RWPE1 (cell line): ENCODE measurements around the gene GEMIN8.

Source experiments
- CTCF ChIA-PET: fragments of 350-600 bp; sonication (Branson Sonifier 250); formaldehyde crosslinking; extraction: SDS; loops from one replicate; lab custom pipeline; 2021; lab: Yijun Ruan, JAX
- POLR2A ChIA-PET: fragments of 400-600 bp; formaldehyde crosslinking; extraction: SDS; loops from one replicate; lab custom pipeline; 2020; ENCODE audit warnings: antibody characterized with exemption; ENCODE audit not compliant: low non-redundant PET; lab: Yijun Ruan, JAX
- DNase-seq: peaks from one replicate; pipeline ENCODE4 v3.0.0; 2012; ENCODE audit warnings: low spot score
- H3K27ac ChIP-seq: fragments of 450-650 bp; 2 replicates; pipeline ENCODE4 v1.5.1; 2017
- CTCF ChIP-seq: fragments of 450-650 bp; conservative IDR thresholded peaks from 2 replicates; pipeline ENCODE4 v1.5.1; 2017; ENCODE audit warnings: low read depth, mild to moderate bottlenecking

Gene GEMIN8

GRCh38 chrX:14029425-14030173 lies at the start of gene GEMIN8:
GEMIN8 (minus strand) TSS chrX:14029892; CDS start chrX:14021478, 8,414 bp downstream.
- DNase-seq: peak; percentile 60
- H3K27ac ChIP-seq: peak within 1 kb of the TSS; percentile 84
- ChIA-PET POLR2A (interaction anchor here (0.7 to 0.9 kb wide), 2 partner anchors 295 kb away, joined by 3 read pairs; partner anchors contain the start of genes OFD1 and TRAPPC2), CTCF (interaction anchor here (1.6 kb wide), 1 partner anchor 10 kb away, joined by 3 read pairs; no protein-coding TSS in a partner anchor)
- no peak for TF ChIP-seq CTCF

- no peak overlapping the region for H3K27ac ChIP-seq
- ChIA-PET POLR2A (no interaction called here), CTCF (no interaction called here)
- DNase-seq: no peak
- TF ChIP-seq CTCF: no peak
These were observed 46.9 kb upstream of the GEMIN8 start for GRCh38 chrX:14076639-14077038.

GRCh38 chrX:14073556-14073955 lies 43.9 kb upstream of the GEMIN8 start:
- ChIA-PET POLR2A (no interaction called here), CTCF (interaction anchor here (0.7 kb wide), 1 partner anchor 27 kb away, joined by 4 read pairs; no protein-coding TSS in a partner anchor)
- DNase-seq: no peak
- H3K27ac ChIP-seq: no peak overlapping the region
- TF ChIP-seq CTCF: no peak

GRCh38 chrX:14073071-14073470 lies 43.4 kb upstream of the GEMIN8 start:
- DNase-seq: no peak
- no peak for TF ChIP-seq CTCF
- ChIA-PET CTCF (interaction anchor here (0.6 kb wide), 1 partner anchor 65 kb away, joined by 5 read pairs; no protein-coding TSS in a partner anchor), POLR2A (no interaction called here)
- H3K27ac ChIP-seq: no peak overlapping the region

- CTCF ChIA-PET: no interaction called here
- TF ChIP-seq CTCF: no peak
- no peak for DNase-seq
- POLR2A ChIA-PET: no interaction called here
- no peak overlapping the region for H3K27ac ChIP-seq
These were observed 36.1 kb upstream of the GEMIN8 start for GRCh38 chrX:14065800-14066199.

- H3K27ac ChIP-seq: no peak overlapping the region
- no peak for TF ChIP-seq CTCF
- peak; percentile 27 for DNase-seq
- POLR2A ChIA-PET: no interaction called here
- CTCF ChIA-PET: no interaction called here
These were observed 35.1 kb upstream of the GEMIN8 start for GRCh38 chrX:14064626-14065432.
